HG03575 (cell line): Measurements from ENCODE around the gene SNORC.

Experiments
- ATAC-seq: cut with Tn5 transposase; IDR thresholded peaks from one replicate; pipeline ENCODE4 v1.9.1; 2021; ENCODE audit not compliant: unreplicated experiment, insufficient number of reproducible peaks, low FRiP score; ENCODE audit errors: extremely low read depth

The SNORC gene

DNA sequence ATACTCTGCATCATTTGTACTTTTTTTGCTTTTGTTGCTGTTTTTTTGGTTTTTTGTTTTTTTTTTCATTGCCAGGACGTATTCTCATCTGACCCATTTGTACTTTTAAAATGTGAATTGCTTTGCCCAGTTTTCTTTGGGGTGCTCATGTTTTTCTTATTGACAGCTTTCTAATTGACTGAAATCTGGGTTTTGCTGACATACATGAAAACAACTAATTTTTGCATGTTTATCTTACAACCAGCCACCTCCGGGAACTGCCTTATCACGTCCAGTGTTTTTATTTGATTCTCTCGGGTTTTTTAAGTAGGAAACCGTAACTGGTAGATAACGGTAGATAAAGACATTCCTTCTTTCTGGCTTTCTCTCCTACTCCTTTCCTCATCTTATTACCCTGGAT is 38.6 kb downstream of the SNORC start:
- no peak for ATAC-seq

DNA sequence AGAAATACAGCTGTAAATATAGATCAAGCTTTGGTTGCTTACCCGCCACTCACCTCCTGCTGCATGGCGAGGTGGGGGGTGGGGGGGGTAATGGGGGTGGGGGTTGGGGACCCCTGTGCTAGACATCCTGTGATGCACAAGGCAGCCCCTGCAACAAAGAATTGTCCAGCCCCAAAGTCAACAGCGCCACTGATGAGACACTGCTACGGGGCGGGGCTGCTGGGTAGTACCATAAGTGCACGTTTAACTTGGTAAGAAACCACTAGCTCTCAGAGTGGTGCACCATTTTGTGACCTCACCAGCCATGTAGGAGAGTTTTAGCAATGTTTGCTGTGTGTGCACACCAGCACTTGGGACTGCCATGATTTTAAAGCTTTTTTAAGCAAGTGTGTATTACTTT is 40.3 kb downstream of the SNORC start:
- no peak for ATAC-seq

DNA sequence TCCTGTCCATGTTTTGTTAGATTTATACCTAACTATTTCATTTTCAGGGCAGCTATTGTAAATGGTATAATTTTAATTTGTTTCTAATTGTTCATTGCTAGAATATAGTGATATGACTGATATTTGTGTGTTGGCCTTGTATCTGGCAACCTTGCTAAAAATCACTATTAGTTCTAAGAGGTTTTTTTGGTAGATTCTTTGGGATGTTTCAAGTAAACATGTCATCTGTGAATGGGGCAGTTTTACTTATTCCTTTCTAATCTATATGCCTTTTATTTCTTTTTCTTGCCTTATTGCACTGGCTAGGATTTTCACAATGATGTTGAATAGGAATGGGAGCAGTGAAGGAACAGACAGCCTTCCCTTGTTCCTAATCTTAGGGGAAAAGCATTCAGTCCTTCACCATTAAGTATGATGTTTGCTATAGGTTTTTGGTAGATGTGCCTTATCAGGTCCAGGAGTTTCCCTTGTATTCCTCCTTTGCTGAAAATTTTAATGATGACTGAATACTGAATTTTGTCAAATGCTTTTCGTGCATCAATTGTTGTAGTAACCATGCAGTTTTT is 41.7 kb downstream of the SNORC start:
- no peak for ATAC-seq

DNA sequence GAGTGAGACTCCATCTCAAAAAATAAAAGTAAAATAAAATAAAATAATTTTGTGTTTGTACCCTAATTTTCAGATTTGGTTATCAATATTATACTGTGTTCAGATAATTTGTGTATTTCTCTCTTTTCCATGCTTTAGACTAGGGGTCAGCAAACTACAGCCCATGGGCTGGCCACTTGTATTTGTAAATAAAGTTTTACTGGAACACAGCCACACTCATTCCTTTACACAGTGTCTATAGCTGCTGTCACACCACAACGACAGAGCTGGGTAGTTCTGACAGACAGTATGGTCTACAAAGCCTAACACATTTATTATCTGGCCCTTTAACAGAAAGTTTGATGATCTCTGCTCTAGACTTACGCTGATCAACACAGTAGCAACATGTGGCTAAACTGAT is 43.8 kb downstream of the SNORC start:
- ATAC-seq, result no peak

DNA sequence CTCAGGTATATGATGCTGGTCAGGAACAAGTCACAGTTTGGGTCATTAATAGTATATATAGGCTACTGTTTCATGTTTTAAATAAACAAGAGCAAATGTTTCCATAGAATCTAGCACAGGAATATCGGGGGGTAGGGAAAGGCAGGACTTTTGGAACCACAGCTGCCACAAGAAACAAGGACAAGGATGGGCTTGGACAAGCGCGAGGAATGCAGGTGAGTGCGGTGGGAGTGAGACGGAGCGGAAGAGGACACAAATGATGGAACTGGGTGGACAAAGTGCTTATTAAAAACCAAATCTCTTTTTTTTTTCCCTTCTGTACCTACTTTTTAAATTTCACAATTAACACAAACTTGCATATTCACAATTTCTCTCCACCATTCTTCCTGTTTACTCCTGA is 49.1 kb downstream of the SNORC start:
- ATAC-seq, result no peak

DNA sequence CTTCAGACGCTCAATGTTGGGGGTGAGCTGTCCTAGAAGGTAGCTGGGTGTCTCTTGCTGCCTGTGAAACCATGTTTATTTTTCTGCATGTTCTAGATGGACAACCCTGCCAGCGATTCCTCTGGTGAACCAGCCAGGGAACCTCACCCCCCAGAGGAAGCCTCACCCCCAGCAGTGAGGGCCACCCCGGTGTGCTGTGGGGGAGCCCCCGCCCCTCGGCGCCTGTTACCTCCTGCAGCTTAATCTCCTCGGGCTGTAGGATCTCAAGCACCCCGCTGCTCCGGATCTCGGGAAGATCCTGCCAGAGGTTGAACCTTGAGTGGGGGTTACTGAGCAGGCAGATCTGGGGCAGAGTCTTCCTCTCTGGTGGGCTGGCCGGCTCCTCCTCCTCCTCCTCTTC is 50.0 kb downstream of the SNORC start:
- no peak for ATAC-seq

DNA sequence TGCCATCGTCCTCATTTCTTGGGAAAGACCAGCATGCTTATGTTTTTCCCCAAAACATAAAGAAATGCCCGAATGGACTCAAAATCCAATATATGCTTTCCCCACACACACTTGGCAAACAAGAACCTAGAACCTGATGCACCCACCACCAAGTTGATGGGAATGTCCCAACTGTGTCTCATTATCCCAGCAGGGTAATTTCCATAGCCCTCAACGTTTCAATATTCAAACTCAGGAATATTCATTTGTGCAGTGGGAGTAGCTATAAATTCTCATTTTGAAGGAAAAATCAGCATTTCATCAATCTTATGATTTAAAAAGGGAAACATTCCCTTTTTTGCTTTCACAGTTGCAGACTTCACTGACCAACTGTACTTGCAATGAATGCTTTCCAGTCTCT is 50.7 kb downstream of the SNORC start:
- ATAC-seq, result no peak

DNA sequence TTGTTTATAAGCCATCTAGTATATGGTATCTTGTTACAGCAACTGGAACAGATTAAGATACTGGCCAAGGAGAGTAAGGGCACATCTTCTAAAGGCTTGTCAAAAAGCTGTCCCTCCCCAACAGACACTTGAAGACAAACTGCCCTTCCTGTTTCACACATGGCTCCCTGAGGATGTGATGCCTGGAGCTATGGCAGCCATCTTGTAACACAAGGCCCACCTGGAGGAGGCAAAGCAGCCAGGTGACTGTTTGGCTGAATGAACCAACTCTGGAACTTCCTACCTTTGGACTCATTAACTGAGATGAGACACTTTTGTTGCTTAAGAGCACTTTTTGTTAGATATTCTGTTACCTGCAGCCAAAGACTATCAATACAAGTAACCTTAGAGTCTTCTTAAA is 54.4 kb downstream of the SNORC start:
- ATAC-seq, result no peak

DNA sequence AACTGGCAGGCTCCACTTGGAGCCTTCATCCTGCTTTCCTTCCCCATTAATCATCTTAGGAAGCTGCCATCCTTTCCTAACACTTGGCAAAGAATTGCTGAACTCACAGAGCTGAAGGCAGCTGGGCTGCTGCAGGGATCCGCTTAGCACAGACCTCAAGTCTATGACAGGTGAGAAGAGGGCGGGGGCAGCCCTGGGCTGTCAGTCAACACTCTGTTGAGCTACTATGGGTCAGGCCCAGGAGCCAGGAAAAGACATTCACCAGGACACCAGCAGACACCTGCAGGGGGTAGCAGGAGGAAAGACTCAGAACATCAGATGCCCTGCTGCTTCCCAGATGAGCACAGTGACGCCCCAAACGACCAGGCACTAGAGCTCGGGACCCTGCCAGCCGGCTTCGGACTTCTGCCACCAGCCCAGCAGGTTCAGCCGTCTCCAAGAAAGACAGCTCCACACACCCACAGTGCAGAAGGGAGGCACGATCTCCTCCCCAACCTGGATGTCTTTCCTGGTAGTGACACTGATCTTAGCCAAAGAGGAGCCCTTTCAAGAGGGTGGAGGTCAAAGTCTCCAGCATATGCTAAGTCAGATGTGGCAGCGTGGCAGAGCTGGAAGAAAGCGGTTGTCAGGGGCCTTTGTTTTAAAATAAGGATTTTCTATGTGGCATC is 55.2 kb downstream of the SNORC start:
- ATAC-seq, result no peak

DNA sequence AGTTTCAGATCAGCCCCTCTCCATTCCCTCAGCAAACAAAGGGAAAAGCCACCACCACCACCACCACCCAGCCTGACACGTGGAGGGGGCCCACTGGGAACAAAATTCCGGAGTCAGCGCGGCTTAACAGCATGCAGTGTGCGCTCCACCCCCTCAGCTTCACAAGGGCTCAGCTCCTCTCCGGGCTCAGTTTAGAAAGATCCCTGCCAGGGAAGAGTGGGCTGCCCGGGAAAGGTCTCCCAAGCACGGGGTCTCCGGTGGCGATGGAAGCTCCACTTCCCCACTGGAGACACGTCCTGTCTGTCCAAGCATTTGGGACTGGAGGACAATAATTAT is 55.7 kb downstream of the SNORC start:
- no peak for ATAC-seq

DNA sequence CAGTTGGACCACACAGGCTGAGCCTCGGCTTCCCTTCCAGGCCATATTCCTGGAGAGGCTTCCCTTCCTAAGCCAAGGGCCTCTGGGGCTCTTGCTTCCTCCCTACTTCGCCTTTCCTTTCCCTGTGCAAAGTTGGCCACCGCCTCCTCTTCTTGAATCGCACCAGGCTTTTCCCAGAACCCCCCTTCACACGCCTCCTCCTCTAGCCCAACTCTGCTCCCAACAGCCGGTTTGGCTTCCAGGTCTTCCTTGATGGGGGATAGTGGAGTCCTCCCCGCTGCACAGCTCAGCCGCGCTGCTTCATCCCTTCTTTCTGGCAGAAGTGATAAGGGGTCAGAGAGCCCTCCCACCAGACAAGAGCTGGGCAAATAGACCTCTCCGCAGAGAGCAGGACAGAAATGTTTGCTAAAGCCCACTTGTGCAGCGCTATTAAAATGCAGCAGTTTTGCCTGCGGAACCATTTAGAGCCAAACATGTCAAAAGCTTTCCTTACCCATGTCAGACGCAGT is 56.4 kb downstream of the SNORC start:
- no peak for ATAC-seq

DNA sequence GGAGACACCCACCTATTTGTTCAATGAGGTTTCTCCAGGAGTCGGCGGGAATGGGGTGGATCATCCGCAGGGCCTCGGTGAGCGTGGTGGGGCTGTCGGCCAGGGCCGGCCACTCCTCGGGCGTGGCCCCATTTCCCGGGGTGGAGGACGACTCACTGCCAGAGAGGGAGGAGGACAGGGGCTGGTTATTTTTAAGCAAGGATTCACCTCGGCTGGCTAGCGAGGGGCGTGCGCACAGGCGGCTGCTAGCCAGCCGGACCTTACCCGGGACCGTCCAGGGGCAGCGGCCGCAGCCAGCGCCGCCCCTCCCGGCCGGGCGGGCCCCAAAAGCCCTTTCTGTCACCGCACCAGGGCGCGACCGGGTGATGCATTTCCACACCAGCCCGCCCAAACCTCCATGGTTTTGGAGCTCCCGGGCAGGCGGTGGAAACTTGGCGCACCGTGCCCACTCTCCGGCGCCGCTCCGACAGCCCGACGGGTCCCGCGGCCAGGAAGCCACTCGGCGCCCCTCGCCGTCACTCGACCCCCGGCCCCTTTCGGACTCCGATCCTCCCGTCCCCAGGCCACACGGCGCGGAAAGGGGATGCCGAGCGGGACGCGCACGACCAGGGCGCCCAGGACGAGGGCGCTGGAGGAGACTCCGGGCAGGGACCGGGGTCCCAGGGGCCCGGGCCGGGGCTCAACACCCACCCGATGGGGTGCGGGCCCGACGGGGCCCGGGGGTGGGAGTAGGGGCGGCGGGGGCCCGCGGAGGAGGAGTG is 57.1 kb downstream of the SNORC start:
- no peak for ATAC-seq

DNA sequence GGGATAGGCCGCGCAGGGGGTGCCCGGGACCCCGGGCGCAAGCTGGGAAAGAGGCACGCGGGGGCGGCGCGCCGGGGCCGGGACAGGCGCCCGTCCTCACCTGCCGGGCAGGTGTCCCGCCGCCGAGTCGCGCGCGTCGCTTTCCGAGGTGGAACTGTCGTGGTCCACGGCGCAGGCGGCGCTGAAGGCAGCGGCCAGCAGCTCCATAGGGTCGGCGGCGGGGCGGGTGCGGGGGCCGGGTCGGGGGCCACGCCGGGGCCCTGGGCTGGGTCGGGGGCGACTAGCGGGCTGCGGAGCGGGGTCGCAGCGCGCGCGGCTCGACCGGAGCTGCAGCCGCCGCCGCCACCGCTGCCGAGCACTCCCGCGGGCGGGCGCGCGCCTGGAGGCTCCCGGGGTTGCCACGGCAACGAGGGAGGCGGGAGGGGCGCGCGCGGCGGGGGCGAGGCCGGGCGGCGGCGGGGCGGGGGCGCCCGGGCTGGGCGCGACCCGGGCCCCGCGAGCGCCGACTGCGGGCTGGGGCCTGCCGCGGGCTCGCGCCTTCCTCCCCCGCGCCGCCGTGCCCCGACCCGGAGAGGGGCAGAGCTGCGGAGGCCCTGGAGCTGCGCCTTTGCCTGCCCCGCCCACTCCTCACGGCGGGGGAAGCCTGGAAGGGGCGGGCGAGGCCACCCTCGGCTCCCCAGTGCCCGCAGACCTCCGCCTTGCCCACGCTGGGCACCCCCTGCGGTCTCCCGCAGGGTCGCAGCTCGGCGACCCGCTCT is 57.9 kb downstream of the SNORC start:
- no peak for ATAC-seq
